ENCODE measurements around the gene INTS6. TPM values are rescaled to one million over a fixed set of nuclear protein-coding genes. Genes with fewer than 3 reads are reported as not detected.

The INTS6 gene
- total and polyA plus RNA-seq, 2 of the 4 experiments (the other 2 are of a cell fraction): 12.9 to 42.3 TPM

DNA sequence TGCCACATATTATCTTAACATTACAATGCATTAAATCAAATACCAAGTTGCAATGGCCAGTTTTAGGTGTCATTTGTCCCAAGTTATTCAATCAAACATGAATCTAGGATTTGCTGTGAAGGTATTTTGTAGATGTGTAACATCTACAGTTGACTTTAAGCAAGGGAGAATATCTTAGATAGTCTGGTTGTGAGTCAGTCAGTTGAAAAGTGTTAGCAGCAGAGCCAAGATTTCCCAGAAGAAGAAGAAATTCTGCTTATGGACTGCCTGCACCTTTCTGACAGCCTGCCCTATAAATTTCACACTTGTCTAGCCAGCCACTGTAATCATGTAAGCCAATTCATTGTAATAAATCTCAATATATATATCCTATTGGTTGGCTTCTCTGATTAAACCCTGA is 41.3 kb upstream of the INTS6 start:
- Histone ChIP-seq H3K9ac (ENCODE audit: low read depth, low read length) (no peak overlapping the region), H2BK20ac (ENCODE audit: low read depth, low read length) (no peak overlapping the region), H3K27ac (ENCODE audit: insufficient read depth, low read length) (no peak overlapping the region), H3K27me3 (ENCODE audit: control insufficient read depth, insufficient read depth, low read length) (no peaks in the 10 kb centered on the region), H3K9me1 (ENCODE audit: insufficient read depth, low read length) (no peaks in the 10 kb centered on the region), H3K4me1 (ENCODE audit: control insufficient read depth, insufficient read depth, low read length) (no peaks in the 10 kb centered on the region), H3K4ac (ENCODE audit: low read depth, low read length) (no peak overlapping the region), H4K91ac (ENCODE audit: insufficient read depth, low read depth, low read length) (no peak overlapping the region), H3K9me3 (ENCODE audit: control insufficient read depth, insufficient read depth, low read length) (no peaks in the 10 kb centered on the region), H2BK5ac (ENCODE audit: low read depth, low read length, poor library complexity, severe bottlenecking) (no peak overlapping the region), H3K4me3 (ENCODE audit: insufficient read depth, low read depth, low read length) (no peak overlapping the region), H2BK15ac (ENCODE audit: low read depth, low read length) (no peak overlapping the region), H2AFZ (replicated peaks; ENCODE audit: low read length, poor library complexity) (no peak overlapping the region), H3K79me1 (ENCODE audit: low read depth in 1 of 2, low read length in 2 of 2) (no peaks in the 10 kb centered on the region), H4K5ac (ENCODE audit: low read depth, low read length) (no peak overlapping the region), H2BK120ac (ENCODE audit: low read depth, low read length) (no peak overlapping the region), H2AK5ac (ENCODE audit: low read depth, low read length) (no peak overlapping the region), H3K14ac (replicated peaks; ENCODE audit: low read depth, low read length) (no peak overlapping the region), H2AK9ac (replicated peaks; ENCODE audit: low read depth, low read length, poor library complexity) (no peak overlapping the region), H4K8ac (ENCODE audit: low read depth in 2 of 2, low read length in 2 of 2) (no peak overlapping the region), H3K18ac (ENCODE audit: low read depth, low read length) (no peak overlapping the region), H3K23ac (ENCODE audit: low read depth, low read length) (no peak overlapping the region), H3K56ac (ENCODE audit: extremely low read depth, insufficient read depth, low read length) (no peak overlapping the region), H4K20me1 (ENCODE audit: insufficient read depth, low read length) (no peaks in the 10 kb centered on the region), H3K36me3 (ENCODE audit: control insufficient read depth, insufficient read depth, low read length) (no peaks in the 10 kb centered on the region), H3K4me2 (ENCODE audit: low read depth, low read length) (no peak overlapping the region)
- DNase-seq (peak; percentile 60), ATAC-seq (ENCODE audit: low read depth) (peak; percentile 75)
- in situ Hi-C loops (cut with MboI; ENCODE audit: low sequenced_read_pairs): no loop called here
- intact Hi-C loops (cut with micrococcal nuclease): no loop called here
- no peak for TF ChIP-seq SMC3 (IDR thresholded peaks at IDR 0.05; ENCODE audit: low read depth, low read length)
- TF ChIP-seq, protein P1, sequence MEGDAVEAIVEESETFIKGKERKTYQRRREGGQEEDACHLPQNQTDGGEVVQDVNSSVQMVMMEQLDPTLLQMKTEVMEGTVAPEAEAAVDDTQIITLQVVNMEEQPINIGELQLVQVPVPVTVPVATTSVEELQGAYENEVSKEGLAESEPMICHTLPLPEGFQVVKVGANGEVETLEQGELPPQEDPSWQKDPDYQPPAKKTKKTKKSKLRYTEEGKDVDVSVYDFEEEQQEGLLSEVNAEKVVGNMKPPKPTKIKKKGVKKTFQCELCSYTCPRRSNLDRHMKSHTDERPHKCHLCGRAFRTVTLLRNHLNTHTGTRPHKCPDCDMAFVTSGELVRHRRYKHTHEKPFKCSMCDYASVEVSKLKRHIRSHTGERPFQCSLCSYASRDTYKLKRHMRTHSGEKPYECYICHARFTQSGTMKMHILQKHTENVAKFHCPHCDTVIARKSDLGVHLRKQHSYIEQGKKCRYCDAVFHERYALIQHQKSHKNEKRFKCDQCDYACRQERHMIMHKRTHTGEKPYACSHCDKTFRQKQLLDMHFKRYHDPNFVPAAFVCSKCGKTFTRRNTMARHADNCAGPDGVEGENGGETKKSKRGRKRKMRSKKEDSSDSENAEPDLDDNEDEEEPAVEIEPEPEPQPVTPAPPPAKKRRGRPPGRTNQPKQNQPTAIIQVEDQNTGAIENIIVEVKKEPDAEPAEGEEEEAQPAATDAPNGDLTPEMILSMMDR (conservative IDR thresholded peaks at IDR 0.05; ENCODE audit: low read depth, low read length): no peak
- no peak for TF ChIP-seq NFE2L2 (IDR thresholded peaks at IDR 0.05; ENCODE audit: low read depth, low read length)
- TF ChIP-seq CHD1 (IDR thresholded peaks at IDR 0.05; ENCODE audit: low read depth, low read length): no peak
- TF ChIP-seq RCOR1 (IDR thresholded peaks at IDR 0.05; ENCODE audit: insufficient replicate concordance, low read length): no peak
- TF ChIP-seq MXI1 (IDR thresholded peaks at IDR 0.05; ENCODE audit: borderline replicate concordance, low read depth, low read length): no peak
- TF ChIP-seq MAFK (IDR thresholded peaks at IDR 0.05; ENCODE audit: low read depth, low read length): no peak
- no peak for TF ChIP-seq RAD21 (IDR thresholded peaks at IDR 0.05; ENCODE audit: low read length)
- BruUV-seq (replicated peaks): no TSS peak
- CTCF ChIA-PET: no interaction called here
- dilution Hi-C loops (cut with HindIII; ENCODE audit: low sequenced_read_pairs, unreplicated experiment): no loop called here
- POLR2A ChIA-PET (ENCODE audit: unreplicated experiment): no interaction called here
